Measurements from ENCODE around the gene AZI2.

The AZI2 gene, protein sequence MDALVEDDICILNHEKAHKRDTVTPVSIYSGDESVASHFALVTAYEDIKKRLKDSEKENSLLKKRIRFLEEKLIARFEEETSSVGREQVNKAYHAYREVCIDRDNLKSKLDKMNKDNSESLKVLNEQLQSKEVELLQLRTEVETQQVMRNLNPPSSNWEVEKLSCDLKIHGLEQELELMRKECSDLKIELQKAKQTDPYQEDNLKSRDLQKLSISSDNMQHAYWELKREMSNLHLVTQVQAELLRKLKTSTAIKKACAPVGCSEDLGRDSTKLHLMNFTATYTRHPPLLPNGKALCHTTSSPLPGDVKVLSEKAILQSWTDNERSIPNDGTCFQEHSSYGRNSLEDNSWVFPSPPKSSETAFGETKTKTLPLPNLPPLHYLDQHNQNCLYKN

DNA sequence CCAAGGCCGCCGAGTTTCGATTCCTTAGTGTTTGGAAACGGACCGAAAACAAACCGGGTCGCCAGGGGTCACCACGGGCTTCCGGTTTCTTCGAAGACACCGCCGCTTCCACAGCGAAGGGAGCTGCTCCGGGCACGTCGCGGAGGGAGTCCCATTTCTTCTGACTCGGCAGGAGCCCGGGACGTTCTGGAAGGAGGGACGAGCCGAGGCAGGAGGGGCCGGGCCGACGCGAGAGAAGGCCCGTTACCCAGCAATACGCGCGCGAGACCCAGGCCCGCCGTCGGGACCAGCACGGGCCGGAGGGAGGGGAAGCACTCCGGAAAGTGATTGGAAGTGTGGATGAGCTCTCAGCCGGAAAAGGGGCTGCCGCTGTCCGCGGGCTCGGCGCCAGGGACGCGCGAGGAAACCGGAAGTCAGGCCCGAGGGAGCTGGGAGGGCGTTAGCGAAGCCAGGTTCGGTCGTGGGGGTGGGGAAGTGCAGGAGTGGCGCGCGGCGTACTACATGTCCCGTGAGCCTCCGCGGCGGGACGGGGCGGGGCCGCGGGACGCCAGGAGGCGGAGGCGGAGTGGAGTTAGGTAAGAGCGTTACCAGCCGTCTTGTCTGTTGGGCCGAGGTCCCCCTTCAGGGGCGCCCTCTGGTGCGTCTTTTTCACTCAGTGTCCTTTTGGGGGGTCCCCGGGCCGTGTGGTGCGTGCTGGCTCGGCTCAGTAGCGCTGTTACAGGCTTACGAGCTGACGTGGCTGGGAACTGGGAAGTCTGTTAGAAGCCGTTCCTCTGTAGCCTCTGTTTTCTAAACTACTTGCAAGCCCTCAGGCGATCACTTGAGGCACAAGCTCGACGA lies at the start of gene AZI2, which contains the start of gene ZCWPW2:
Gene AZI2 (minus strand): TSS at position 196 of the 840 bp plus-strand sequence. CDS start 8,207 bp downstream, outside the sequence.
Gene ZCWPW2 (plus strand): TSS at position 93 of the 840 bp plus-strand sequence. CDS start 64,348 bp downstream, outside the sequence.
- DNase-seq: peak; percentile 94

DNA sequence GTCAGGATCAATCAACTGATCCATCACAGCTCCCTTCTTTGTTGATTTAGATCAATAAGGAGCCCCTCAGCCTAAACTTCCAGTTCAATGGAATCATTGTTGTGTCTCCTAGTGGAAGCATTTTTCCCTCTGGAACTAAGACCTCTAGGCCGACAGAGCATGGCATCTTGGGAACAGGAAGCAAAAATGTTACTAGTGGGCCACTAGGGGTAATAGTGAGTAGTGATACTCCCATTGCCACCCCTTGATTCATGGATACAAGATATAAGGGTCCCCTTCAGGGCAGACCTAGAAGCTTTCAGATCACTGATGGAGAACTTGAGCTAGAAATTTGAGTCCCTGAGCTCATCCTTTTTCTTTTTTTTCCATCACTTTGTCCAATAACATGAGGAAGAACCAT lies 40.4 kb upstream of the AZI2 start:
- DNase-seq: no peak

DNA sequence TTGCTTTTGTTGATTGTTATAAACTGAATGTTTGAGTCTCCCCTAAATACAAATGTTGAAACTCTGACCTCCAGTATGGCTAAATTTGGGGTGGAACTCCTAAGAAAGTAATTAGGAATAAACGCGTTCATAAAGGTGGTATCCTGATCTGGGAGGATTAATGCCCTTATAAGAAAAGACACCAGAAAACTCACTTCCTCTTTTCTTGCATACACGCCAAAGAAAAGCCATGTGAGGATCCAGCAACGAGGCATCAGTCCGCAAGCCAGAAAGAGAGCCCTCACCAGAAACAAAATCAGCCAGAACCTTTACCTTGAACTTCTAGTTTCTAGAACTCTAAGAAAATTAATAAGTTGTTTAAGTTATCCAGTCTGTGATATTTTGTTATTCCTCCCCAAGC lies 37.4 kb upstream of the AZI2 start:
- DNase-seq: no peak

DNA sequence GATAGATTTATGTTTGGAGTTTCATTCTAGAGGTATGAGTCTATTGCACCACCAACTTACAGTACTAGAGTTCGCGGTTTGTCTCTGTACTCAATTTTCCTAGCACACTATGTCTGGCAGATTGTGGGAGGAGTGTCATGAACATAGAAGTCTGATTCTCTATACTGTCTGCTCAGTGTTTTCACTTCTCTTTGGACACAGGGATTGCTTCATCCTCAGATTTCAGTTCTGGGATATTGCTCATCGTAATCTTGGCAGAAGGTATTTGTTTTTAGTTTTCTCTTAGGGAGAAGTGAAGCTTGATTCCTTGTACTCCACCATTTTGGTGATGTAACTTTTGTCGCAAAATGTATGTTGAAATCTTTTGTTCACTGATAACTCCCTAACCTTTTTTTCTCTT lies 27.8 kb upstream of the AZI2 start:
- no peak for DNase-seq

DNA sequence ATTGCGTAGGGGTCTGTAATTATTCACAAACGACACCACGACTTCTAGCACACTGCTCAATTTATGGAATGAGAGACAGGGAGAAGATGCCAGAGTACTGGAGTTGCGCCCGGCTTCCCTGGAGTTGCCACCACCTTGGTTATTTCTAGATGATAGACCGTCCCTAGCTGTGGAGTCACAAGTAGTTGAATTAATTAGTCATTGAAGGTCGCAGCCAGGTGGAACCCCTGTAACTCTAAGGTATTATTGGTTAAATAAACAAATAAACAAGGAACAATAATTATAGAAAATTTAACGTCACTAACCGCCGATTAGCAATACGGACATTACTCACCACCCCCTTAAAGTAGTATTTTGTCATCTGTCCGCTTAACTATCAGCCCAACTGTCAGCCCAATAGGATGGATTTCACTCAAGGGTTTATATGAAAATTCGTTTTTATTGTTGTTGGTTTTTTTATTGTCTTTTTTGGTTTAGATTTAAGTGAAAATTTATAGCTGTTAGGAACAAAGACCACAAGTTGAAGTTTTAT lies 911 bp upstream of the AZI2 start:
- no peak for DNase-seq

DNA sequence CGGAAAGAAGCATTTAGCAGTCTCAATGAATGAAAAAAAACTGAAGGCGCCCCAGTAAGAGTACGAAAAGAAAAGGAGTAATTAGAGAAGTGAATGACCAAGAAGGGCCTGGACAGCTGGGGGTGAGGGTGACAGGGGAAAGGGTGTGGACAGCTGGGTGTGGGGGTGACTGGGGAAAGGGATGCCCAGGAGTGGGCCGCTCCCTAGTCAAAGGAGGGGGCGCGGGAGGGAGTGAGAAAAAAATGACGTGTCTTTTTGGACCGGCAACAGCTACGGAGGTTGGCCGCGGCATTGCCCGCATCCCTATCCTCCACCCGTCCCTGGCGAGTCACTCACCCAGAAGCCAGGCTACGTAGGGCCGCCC lies 377 bp downstream of the AZI2 start:
- DNase-seq: no peak

DNA sequence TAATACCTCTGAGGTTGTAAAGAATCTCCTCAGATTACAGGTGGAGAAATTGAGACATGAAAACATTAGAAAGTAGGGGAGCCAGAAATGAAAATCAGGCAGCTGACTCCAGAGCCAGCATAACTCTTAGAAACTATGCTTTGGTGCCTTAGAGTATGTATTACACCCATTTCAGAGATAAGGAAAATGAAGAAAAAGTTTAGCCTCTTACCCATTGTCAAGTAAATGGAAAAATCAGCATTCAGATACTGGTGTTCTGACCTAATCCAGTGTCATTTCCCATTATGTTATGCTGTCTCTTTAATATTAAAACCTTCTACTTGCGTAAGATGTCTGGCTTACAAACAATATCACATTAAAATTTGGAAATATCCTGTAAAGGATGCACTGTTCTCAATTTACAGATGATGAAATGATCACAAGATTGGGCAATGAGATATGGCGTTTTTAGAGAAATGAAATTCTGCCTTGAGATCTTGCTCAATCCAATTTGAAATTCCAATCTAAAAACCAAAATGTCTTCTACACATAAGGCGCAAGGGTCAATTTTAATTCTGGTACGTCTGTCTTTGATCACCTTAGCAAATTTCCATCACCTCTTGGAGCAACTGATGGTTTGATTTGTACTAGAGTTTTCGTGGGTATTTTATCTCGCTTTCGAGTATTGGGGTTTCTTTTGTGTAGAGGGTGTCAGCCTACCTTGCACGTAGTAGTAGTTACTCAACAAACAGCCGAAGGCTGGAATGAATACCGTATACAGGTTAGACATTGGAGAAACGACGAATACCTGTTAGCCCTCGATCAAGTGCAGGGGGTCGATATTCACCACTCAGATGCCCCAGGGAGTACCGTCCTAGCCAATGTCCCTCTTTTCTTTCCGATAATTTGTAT lies 1.0 kb downstream of the AZI2 start:
- no peak for DNase-seq

DNA sequence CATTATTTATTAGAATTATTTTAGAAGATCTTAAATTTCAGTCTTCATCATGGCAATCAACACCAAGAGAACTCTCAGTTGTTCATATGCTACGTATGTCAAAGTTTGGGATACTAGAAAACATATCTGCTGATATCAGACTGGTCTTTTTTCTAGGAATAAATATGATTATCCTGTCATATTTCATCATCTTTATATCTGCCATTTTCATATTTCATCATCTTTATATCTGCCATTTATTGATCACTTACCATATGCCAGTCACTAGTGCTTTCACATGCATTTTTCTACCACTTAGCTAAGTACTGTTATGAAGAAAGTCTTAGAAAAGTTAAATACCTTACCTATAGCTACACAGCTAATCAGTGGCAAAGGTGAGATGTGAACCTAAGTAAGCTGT lies 2.9 kb downstream of the AZI2 start:
- DNase-seq: no peak

DNA sequence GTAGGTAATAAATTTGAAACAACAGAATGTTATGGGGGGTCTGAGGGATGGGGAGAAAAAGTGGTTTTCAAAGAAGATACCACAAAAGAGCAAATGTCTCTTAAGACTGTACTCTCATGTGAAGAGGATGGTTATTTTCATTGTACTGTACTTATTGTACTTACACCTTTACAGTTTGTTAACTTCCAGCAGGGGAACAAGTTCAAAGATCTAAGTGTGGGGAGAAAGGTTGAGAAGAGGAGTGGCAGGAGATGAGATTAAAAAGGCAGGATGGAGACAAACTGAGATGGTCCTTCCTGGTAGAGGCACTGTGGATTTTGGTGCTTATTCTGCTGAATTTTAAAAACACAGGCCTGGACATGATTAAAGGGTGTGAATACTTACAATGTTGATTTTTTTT lies 5.5 kb downstream of the AZI2 start:
- no peak for DNase-seq

DNA sequence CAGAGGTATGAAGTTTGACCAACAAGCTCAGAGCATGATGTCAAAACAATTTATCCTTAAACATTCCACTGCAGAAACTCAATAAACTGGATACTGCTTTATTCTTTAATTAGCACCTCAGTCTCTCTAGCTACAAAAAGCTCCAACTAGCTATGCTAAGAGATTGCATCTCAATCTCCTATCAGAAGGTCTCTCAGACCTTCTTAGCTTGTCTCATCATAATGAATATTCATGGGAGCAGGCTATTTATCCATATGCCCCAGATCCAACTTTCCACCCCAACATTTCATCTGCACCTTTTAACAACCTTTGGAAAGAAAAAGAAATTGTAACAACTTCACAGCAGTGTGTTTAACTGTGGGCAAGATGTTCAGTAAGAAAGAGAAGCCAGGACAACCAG lies 11.4 kb downstream of the AZI2 start:
- DNase-seq: no peak

DNA sequence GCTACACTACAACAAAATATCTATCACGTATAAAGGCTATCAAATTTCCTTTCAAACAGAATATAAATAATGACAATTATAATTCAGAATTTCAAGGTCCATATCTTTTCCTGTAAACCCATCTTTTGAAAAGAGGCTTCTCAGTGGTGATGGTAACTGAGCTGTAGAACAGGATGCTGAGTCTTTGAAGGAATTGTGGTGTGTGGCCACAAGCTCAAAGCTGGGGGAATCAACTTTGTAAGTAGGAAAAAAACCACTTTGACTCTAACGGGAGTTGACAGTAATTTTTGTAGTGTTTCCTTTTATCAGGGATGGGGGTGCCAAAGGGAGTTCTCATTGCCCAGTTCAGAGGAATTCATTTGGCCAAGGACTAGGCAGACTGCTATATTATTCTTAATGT lies 13.4 kb downstream of the AZI2 start:
- DNase-seq: no peak

DNA sequence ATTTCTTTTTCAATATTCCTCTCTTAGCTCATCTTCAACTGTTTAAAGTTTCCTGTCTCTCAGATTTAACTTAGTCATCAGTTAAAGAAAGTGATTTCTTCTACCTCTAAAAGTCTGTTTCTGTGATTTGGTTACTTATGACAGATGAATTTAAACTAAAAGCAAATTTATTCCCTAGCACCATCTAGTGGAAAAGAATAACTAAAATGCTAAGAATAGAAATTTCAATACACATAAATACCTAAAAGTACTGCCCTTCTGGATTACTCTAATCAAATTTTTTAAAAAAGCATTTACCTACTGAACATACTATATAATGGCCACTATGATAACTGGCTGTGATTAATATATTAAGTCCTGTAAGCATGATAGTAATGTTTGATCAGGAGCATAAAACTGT lies 14.1 kb downstream of the AZI2 start:
- no peak for DNase-seq

DNA sequence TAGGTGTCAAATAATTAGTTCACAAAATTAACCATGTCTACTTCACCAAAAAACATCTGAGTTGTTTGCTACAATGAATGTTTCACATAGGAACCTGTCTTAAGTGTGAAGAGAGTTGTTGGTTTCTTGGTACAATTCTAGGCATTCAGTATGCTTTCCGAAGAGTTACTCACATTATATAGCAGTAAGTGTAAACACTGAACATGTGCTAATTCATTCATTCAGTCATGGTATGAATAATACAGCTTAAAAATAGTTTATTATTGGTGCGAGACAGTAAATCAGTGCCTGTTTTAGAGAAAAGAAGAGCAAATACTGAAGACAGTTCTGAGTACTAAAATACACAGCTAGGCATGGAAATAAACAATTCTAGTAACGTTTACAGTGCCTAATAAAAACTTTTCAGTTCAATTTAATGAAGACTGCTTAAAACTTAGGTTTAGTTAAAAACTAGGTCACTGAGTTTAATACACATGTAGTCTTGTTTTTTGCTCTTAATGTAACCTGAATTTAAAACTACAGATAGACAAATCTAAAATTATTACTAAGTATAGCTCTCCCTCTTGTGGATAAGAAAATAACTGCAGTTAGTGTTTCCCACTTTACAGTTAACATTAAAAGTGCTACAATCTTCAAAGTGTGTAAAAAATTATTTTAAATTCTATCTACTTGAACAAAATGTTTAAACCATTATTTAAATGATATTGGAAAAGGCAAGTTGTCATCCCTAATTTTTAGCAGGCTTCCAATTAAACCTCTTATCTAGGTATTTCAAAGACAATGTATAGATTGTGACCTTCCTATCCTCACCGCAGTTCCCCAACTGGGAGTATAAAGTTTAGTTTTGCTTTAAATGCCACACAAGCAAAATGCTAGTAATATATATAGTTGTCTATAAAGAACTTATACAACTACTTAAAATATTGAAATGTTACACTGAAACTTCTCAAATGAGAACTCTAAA lies 20.2 kb downstream of the AZI2 start:
- DNase-seq: peak in 1 of 2 donors; percentile 63

DNA sequence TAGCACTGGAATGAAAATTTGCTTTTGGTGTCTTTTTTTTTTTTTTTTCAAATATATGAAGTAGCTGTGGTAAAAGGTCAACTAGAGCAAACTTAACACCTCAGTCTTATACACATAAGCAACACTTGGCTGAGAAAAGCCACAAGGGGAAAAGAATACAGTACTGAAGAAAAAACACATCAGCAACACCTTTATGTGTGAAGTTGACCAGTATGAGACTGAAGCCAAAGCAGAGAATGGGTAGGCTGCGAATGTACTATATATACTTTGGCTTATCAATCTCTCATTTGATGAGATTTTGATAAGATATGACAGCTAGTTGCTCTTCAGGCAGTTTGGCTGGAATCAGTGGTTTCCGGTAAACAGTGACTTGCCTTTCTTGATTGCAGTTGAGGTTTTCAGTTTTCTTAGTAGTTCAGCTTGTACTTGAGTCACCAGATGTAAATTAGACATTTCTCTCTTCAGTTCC lies 22.1 kb downstream of the AZI2 start:
- peak; percentile 25 to 62 for DNase-seq

DNA sequence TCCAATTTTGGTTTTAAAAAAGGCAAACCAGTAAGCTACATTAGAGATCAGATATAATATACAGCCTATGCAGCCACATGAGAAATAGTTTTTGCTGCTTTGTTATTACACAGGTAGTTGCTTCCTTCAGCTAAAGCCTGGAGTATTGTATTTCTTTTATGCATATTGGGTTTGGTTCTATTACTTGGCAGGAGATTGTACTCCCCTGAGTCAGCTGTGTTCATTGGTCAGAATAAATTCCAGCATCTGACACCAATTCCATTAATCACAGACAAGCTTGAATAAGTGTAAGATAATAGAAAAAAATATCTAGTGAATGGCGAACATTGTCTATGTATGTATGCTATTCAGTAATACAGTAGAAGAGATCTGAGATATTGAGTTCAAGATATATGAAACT lies 26.2 kb downstream of the AZI2 start:
- DNase-seq: no peak

DNA sequence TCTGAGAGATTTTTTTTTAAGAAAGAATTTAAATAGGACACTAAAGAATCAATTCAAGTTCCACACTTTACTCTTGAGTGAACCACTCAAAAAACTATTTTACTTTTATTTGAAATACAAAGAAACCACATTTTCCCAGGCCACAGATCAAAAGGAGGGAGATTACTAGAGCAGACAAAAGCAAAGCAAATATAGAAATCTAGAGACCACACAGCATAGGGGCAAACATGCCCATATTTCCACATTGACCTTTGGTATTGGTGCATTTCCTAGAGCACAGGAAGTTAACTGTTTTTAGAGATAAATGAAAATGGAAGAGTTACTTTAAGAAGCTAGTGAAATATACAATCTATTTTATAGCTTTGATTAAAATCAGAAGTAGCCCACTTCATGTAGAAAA lies 27.6 kb downstream of the AZI2 start:
- no peak for DNase-seq

DNA sequence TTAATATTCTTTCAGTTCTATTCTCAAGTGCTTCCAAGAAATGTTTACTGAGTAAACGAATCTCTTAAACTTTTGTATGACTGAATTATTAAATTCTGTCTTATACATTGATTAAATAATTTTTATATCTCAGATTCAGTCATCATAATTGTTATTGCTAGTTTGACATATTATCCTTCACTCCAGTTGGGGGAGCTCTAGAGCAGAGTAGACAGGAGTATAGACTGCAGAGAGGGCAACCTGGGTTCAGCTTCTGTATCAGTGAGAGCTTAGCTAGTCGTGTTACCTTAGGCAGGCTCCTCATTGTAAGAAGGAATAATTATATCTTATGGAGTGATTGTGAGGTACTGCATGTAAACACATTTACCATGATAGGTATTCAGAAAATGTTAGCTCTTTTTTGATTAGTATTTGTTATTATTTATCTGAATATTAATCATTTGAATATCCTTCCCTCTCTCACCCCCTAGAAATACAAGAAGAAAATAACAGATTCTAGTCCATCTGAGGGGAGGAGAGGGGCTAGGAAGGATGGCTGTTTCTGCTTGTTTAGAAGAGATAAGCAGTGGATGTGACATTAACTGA lies 31.1 kb downstream of the AZI2 start:
- DNase-seq: peak; percentile 19 to 68

DNA sequence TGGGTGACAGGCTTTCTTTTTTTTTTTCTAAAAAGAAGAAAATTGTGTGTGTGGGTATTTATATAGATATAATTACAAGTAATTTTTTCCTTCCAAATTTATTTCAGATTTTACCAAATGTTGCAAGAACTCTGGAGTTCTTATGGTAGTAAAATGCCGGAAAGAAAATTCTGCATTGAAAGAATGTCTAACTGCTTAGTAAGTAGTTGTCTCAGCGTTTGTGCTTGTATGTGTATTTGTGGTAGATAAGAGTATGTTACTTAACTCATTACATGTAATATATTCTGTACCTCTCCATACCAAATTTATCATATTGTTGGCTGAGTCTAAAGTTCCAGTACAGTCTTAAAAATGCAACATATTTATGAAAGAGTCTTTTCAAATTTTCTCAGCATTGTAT lies 32.4 kb downstream of the AZI2 start:
- no peak for DNase-seq

DNA sequence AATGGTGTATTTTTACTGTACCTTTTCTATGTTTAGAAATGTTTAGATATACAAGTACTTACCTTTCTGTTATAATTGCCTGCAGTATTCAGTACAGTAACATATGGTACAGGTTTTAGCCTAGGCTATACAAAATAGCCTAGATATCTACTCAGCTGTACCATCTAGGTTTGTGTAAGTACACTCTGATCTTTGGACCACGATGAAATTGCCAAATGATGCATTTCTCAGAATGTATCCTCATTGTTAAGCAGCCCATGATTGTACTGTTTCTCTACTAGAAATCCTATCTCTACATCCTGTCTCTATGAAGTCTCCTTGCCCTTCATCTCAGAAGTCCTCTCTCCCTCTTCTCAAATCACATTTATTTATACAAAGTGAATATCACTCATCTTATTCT lies 32.9 kb downstream of the AZI2 start:
- DNase-seq: no peak

DNA sequence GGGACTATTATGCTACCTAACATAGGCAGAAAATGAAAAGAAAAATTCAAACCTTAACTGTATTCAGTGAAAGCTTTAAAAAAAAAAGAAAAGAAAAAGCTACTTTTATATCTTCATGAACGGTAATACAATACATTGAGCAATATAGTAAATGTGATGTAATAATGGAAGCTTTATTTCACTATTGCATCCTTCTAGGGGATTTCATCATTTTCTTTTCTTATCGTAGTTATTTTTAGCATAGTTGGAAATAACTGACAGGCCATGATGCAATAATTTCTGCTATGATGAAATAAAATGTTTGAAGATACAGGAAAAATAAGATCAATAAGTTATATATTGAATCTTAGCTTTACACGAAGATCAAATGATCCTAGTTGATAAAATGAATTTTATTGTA lies 40.4 kb downstream of the AZI2 start:
- no peak for DNase-seq

DNA sequence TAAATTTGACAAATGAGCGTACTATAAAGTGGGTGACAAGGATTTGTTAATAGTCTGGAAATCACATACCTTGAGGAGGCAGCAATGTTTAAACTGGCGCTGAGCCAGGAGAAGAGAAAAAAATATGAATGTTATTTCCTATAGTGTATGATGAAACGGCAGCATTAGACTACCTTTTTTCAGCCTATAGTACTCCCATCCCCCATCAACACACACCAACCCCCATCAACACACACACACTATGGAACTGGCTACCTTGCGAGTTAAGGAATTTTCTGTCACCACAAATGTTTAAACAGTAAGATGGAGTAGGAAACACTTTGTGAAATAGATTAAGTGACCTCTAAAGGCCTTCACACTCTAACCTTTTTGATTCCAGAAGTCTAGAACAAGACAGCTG lies 46.9 kb downstream of the AZI2 start:
- no peak for DNase-seq

Data from CD4-positive, alpha-beta T cell treated with Interleukin-1 beta for 1 hour (primary cell).